ENCODE results near the gene ADGRV1. TPM values are rescaled to one million over a fixed set of nuclear protein-coding genes. Genes with fewer than 3 reads are reported as not detected.
"Not testable (repeated sequence)": the region's sequence is repeated elsewhere in the genome, so short reads cannot be mapped to it uniquely, and the experiment has no call there.

ADGRV1 gene
- polyA plus RNA-seq, 2 of the 4 experiments (the other 2 are of a cell fraction): 0.70 to 3.7 TPM

GRCh38 chr5:91011029-91011428 lies 452.4 kb downstream of the ADGRV1 start:
- WGBS (ENCODE audit: missing lambda C conversion rate): 98% methylated on average over 1 of the region's 1 CpG
- H3K4me3 ChIP-seq: no peak overlapping the region
- TF ChIP-seq USF2 (IDR thresholded peaks at IDR 0.05): no peak
- TF ChIP-seq RCOR1 (IDR thresholded peaks at IDR 0.05; ENCODE audit: low read depth, low read length): no peak
- no peak for TF ChIP-seq ZSCAN20 (CRISPR knock-in tag; IDR thresholded peaks at IDR 0.05)
- TF ChIP-seq EHMT2 (IDR thresholded peaks at IDR 0.05; ENCODE audit: low read depth): no peak
- TF ChIP-seq MAX (IDR thresholded peaks at IDR 0.05): no peak
- no peak for TF ChIP-seq BHLHE40 (IDR thresholded peaks at IDR 0.05; ENCODE audit: low read depth, low read length)
- no peak for TF ChIP-seq HOXA7 (CRISPR knock-in tag; IDR thresholded peaks at IDR 0.05)
- no peak for TF ChIP-seq HOXB13 (CRISPR knock-in tag; IDR thresholded peaks at IDR 0.05; ENCODE audit: low read depth)
- TF ChIP-seq TFCP2L1 (CRISPR knock-in tag; IDR thresholded peaks at IDR 0.05): no peak
- TF ChIP-seq EHF (CRISPR knock-in tag; IDR thresholded peaks at IDR 0.05): no peak
- TF ChIP-seq HOXB5 (CRISPR knock-in tag; IDR thresholded peaks at IDR 0.05): no peak
- CTCF ChIA-PET: no interaction called here
- POLR2A ChIA-PET: no interaction called here
- no peak for DNase-seq (ENCODE audit: low read depth in 1 of 2, low spot score in 1 of 2)
- FAIRE-seq: no peak
- no peak for ATAC-seq
- H3K27ac ChIP-seq: no peak overlapping the region
- H3K9me3 ChIP-seq: peaks cover 7% of the 10 kb centered on the region; the same call in 2 of the 3 replicates
- H3K4me2 ChIP-seq: no peak overlapping the region
- peaks cover 26% of the 10 kb centered on the region for H3K4me1 ChIP-seq

GRCh38 chr5:91012867-91013266 lies 454.3 kb downstream of the ADGRV1 start:
- DNase-seq (ENCODE audit: low read depth in 1 of 2, low spot score in 1 of 2); H3K9me3 ChIP-seq; H3K4me2 ChIP-seq; ATAC-seq; POLR2A ChIA-PET; FAIRE-seq; H3K27ac ChIP-seq; H3K4me3 ChIP-seq: not testable (repeated sequence)
- WGBS (ENCODE audit: missing lambda C conversion rate): 95% methylated on average over 1 of the region's 1 CpG
- H3K4me1 ChIP-seq: peaks cover 27% of the 10 kb centered on the region
- CTCF ChIA-PET: interaction anchor here (1.1 to 1.3 kb wide), 2 partner anchors 81 to 372 kb away, joined by 4 read pairs; no protein-coding TSS in a partner anchor

- Histone ChIP-seq H3K4me2 (no peak overlapping the region), H3K9me3 (peaks cover 7% of the 10 kb centered on the region; the same call in 2 of the 3 replicates), H3K27ac (no peak overlapping the region), H3K4me1 (peaks cover 16% of the 10 kb centered on the region), H3K4me3 (no peak overlapping the region)
- TF ChIP-seq CTCF (IDR thresholded peaks at IDR 0.05): no peak
- TF ChIP-seq ELK1 (IDR thresholded peaks at IDR 0.05; ENCODE audit: low read depth, low read length): no peak
- no peak for TF ChIP-seq FOXS1 (CRISPR knock-in tag; IDR thresholded peaks at IDR 0.05)
- no peak for TF ChIP-seq JUNB (IDR thresholded peaks at IDR 0.05)
- TF ChIP-seq ESRRA (IDR thresholded peaks at IDR 0.05; ENCODE audit: borderline replicate concordance, low read length): no peak
- no peak for TF ChIP-seq MAX (IDR thresholded peaks at IDR 0.05)
- no peak for TF ChIP-seq HOXA7 (CRISPR knock-in tag; IDR thresholded peaks at IDR 0.05)
- TF ChIP-seq HEYL (CRISPR knock-in tag; IDR thresholded peaks at IDR 0.05): no peak
- TF ChIP-seq CHD2 (IDR thresholded peaks at IDR 0.05; ENCODE audit: low read length, partially characterized antibody): no peak
- no peak for TF ChIP-seq TP53 (CRISPR knock-in tag; IDR thresholded peaks at IDR 0.05)
- no peak for TF ChIP-seq MAZ (IDR thresholded peaks at IDR 0.05; ENCODE audit: borderline replicate concordance, low read depth, low read length)
- no peak for TF ChIP-seq MYC (IDR thresholded peaks at IDR 0.05; ENCODE audit: borderline replicate concordance, low read length)
- TF ChIP-seq TFCP2L1 (CRISPR knock-in tag; IDR thresholded peaks at IDR 0.05): no peak
- TF ChIP-seq RNF2 (IDR thresholded peaks at IDR 0.05; ENCODE audit: borderline replicate concordance, low read depth): no peak
- POLR2A ChIA-PET: no interaction called here
- DNase-seq (ENCODE audit: low read depth in 1 of 2, low spot score in 1 of 2): no peak
- ATAC-seq: no peak
- 92% methylated on average over 1 of the region's 1 CpG for WGBS (ENCODE audit: missing lambda C conversion rate)
- CTCF ChIA-PET: no interaction called here
- no peak for FAIRE-seq
Observed at GRCh38 chr5:91016322-91016721, 457.7 kb downstream of the ADGRV1 start.
